GM12891 (cell line): ENCODE data around the gene IGFN1.

Source experiments
- DNase-seq: peaks from one replicate; pipeline ENCODE4 v3.0.0; 2011; ENCODE audit warnings: low spot score; ENCODE audit not compliant: insufficient read length
- FAIRE-seq: peaks from 2 replicates; lab custom pipeline; 2011; peaks lifted over from hg19 to GRCh38; lab: Jason Lieb, UNC
- PAX5 ChIP-seq: IDR thresholded peaks from 2 replicates; pipeline ENCODE4 v1.6.1; 2011; ENCODE audit warnings: low read length, moderate library complexity, mild to moderate bottlenecking; ENCODE audit not compliant: insufficient read depth, severe bottlenecking
- POLR2A ChIP-seq: IDR thresholded peaks from 2 replicates; pipeline ENCODE4 v1.6.1; 2011; ENCODE audit warnings: low read depth, low read length, control low read depth
- POLR2AphosphoS5 ChIP-seq: IDR thresholded peaks from 2 replicates; pipeline ENCODE4 v1.6.1; 2011; ENCODE audit warnings: low read depth, low read length, control low read depth
- POU2F2 ChIP-seq: IDR thresholded peaks from 2 replicates; pipeline ENCODE4 v1.6.1; 2011; ENCODE audit warnings: low read depth, mild to moderate bottlenecking, control low read depth, low read length, moderate library complexity
- SPI1 ChIP-seq: IDR thresholded peaks from 2 replicates; pipeline ENCODE4 v1.6.1; 2011; ENCODE audit warnings: low read depth, low read length, control low read depth
- TAF1 ChIP-seq: IDR thresholded peaks from 2 replicates; pipeline ENCODE4 v1.6.1; 2011; ENCODE audit warnings: low read depth, low read length, control low read depth

The IGFN1 gene

DNA sequence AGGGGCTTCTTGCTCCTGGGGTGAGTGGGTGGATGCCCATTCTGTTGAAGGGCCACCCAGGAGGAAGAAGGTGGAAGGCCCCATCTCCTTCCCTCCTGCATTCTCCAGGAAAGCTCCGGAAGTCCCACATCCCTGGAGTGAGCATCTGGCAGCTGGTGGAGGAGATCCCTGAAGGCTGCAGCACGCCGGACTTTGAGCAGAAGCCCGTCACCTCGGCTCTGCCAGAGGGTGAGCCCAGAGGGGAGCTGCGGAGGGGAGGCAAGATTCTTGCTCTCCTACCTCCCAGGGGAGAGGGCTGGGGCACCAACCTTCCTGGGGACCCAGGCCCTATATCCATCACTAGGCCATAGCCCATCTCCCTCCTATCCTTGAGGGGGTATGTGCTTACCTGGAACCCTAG is 3.4 kb downstream of the IGFN1 start:
- TF ChIP-seq POLR2AphosphoS5 (no peak), POLR2A (no peak), PAX5 (no peak), TAF1 (no peak), POU2F2 (no peak), SPI1 (no peak)
- FAIRE-seq (no peak), DNase-seq (no peak)

GRCh38 chr1:201198598-201198997 is 8.0 kb downstream of the IGFN1 start:
- DNase-seq: no peak
- TF ChIP-seq POU2F2 (no peak), PAX5 (no peak), POLR2A (no peak), TAF1 (no peak), SPI1 (no peak), POLR2AphosphoS5 (no peak)
- no peak for FAIRE-seq

DNA sequence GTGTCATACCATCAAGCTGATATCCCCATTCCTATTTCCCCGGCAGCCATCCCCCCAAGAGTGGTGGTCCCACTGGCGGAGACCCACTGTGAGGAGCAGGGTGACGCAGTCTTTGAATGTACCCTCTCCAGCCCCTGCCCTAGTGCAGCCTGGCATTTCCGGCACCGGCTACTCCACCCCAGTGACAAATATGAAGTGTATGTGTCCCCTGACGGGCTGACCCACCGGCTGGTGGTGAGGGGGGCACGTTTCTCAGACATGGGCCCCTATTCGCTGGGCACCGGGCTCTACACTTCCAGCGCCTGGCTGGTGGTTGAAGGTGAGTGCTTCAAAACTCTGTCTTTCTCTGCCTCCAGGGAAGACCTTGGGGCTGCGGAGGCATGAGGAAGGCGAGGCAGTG is 14.4 kb downstream of the IGFN1 start:
- no peak for TF ChIP-seq POLR2AphosphoS5
- no peak for TF ChIP-seq PAX5
- TF ChIP-seq SPI1: no peak
- DNase-seq: no peak
- FAIRE-seq: no peak

- FAIRE-seq: no peak
These were observed 15.6 kb downstream of the IGFN1 start for GRCh38 chr1:201206176-201206575.

DNA sequence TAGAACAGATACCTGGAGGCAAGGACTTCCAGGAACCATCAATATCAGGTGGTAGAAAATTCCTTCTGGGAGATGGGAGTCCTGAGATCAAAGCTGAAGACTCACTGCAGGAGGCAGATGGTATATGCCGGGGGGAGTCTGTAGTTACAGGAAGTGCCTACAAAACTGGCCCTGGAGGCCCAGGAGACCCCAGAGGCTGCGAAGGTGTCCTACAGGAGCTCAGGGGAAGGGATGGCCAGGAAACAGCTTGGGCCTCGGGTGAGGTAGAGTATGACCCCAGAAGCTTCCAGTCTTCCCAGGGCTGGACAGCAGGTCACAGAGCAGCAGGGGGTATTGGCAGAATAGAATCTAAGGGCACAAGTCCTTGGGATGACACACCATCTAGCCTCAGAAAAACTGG is 16.4 kb downstream of the IGFN1 start:
- no peak for TF ChIP-seq POLR2A
- no peak for TF ChIP-seq TAF1
- no peak for TF ChIP-seq PAX5
- no peak for TF ChIP-seq SPI1
- TF ChIP-seq POU2F2: no peak
- no peak for TF ChIP-seq POLR2AphosphoS5
- FAIRE-seq (no peak), DNase-seq (no peak)

More at GRCh38 chr1:201206176-201206575, 15.6 kb downstream of the IGFN1 start:
- no peak for DNase-seq
- TF ChIP-seq SPI1 (no peak), POLR2AphosphoS5 (no peak), TAF1 (no peak), POU2F2 (no peak), PAX5 (no peak)

DNA sequence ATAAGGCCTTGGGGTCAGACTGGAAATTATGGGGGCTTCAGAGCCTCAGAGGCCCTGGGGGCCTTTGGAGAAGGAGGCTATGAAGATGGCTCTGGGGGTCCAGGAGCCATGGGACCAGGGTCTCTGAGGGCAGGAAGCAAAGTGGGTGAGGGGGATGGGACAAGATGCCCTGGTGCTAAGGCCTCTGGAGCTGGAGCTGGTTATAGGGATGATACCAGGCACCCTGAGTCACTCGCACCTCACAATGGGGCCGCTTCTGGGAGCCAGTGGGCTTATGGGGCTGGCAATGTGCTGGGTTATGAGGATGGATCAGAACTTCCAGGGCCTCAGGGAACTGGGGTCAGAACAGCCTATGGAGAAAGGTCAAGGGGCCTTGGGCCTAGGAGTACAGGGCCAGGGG is 17.6 kb downstream of the IGFN1 start:
- no peak for DNase-seq
- no peak for FAIRE-seq
- TF ChIP-seq PAX5 (no peak), POU2F2 (no peak), TAF1 (no peak), POLR2A (no peak)

- TF ChIP-seq SPI1: no peak
- no peak for TF ChIP-seq TAF1
- TF ChIP-seq POU2F2: no peak
- TF ChIP-seq PAX5: no peak
- no peak for TF ChIP-seq POLR2AphosphoS5
- TF ChIP-seq POLR2A: no peak
- DNase-seq: no peak
- FAIRE-seq: no peak
These were observed 21.4 kb downstream of the IGFN1 start for GRCh38 chr1:201212056-201212455.

DNA sequence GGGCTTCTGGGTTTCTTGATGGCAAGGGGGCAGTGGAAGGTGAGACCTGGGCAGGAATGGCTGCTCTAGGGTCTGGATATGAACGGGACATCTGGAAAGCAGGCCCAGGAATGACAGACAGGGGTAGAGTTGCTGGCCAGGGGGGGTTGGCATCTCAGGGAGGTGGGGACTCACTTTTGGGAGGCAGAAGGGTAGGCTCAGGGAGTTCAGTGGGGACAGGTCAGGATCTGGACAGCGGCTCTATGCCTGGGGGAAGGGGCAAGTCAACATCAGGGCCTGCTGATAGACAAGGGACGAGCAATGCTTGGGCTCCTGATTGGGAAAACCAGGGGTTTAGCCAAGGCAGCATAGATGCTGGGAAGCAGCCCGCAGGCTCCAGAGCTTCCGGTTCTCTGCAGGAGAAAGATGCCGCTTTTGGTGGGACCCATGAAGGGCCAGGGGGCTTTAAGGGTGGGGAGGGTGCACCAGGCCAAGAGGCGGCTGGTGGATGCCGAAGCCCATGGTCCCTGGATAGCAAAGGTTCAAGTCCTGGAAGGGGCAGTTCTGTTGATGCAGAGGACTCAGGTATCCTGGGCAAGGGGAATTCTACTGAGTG is 21.9 kb downstream of the IGFN1 start:
- TF ChIP-seq POLR2A: no peak
- TF ChIP-seq POU2F2: no peak
- TF ChIP-seq TAF1: no peak
- no peak for TF ChIP-seq PAX5
- no peak for FAIRE-seq

DNA sequence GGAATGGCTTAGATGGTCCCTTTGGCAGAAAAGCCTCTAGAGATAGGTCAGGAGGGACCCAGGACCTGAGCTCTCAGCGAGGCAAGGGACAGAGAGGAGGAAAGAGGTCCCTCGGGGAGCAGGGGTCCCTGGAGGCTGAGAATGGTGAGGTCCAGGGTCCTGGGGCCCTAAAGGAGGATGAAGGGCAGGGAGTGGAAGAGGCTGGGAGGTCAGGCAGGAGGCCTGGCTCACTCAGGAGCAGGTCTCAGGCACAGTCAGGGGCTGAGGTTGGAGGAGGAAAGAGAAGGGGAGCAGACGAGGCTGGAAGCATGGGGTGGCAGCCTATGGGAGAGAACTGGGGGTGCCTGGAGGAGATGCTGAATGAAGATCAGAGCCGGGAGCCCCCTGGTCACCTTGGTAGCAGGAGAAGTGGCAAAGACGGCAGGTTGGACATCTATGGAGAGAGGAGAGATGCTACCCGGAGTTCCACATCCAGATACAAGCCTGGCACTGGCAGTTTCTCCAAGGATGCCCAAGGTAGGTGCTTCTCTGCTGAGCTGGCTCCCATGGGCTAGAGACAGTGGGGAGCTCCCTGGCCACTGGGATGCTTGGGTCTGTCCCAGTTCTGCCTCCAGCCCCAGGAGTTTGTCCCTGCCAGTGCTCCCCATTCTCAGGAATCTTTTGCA is 22.6 kb downstream of the IGFN1 start:
- no peak for FAIRE-seq
- TF ChIP-seq TAF1 (no peak), POLR2A (no peak), POU2F2 (no peak), POLR2AphosphoS5 (no peak), PAX5 (no peak), SPI1 (no peak)

More for the DNA sequence above, 21.9 kb downstream of the IGFN1 start:
- no peak for DNase-seq

GRCh38 chr1:201213926-201214325 is 23.3 kb downstream of the IGFN1 start:
- FAIRE-seq (no peak), DNase-seq (no peak)
- TF ChIP-seq POU2F2 (no peak), SPI1 (no peak), POLR2A (no peak), TAF1 (no peak), POLR2AphosphoS5 (no peak), PAX5 (no peak)

More for the DNA sequence above, 22.6 kb downstream of the IGFN1 start:
- DNase-seq: no peak
